CD4-positive, CD25-positive, alpha-beta regulatory T cell (primary cell): ENCODE data around the gene C2orf72. TPM values are rescaled to one million over a fixed set of nuclear protein-coding genes. Genes with fewer than 3 reads are reported as not detected.
"Not testable (repeated sequence)": the region's sequence is repeated elsewhere in the genome, so short reads cannot be mapped to it uniquely, and the experiment has no call there.

Experiments used
- ATAC-seq, 2 donors: fragments of 150-1000 bp; cut with Tn5 transposase; one replicate each; pipeline ENCODE4 v1.10.0; 2021; ENCODE audit warnings: low read depth in 2 of 2, moderate number of reproducible peaks in 2 of 2, moderate library complexity in 1 of 2
- DNase-seq, 3 donors: peaks; one replicate each; pipeline versions ENCODE4 v3.0.0 to v3.0.0-alpha.2; 2012 to 2022; ENCODE audit warnings: mixed read lengths in 1 of 3
- H3K27ac ChIP-seq: one replicate; pipeline ENCODE4 v1.7.0; 2013; ENCODE audit warnings: mild to moderate bottlenecking, low read length; ENCODE audit not compliant: insufficient read depth, poor library complexity, severe bottlenecking
- H3K27me3 ChIP-seq: one replicate; pipeline ENCODE4 v1.7.0; 2013; ENCODE audit warnings: low read length; ENCODE audit not compliant: control insufficient read depth, insufficient read depth
- H3K36me3 ChIP-seq: one replicate; pipeline ENCODE4 v1.7.0; 2013; ENCODE audit warnings: mild to moderate bottlenecking, low read length, moderate library complexity; ENCODE audit not compliant: control insufficient read depth, insufficient read depth
- H3K4me1 ChIP-seq: 2 replicates; pipeline ENCODE4 v1.7.0; 2013; ENCODE audit warnings: mild to moderate bottlenecking, low read length; ENCODE audit not compliant: insufficient read depth, control insufficient read depth, poor library complexity, severe bottlenecking
- H3K4me3 ChIP-seq: one replicate; pipeline ENCODE4 v1.7.0; 2013; ENCODE audit warnings: low read depth, mild to moderate bottlenecking, low read length, moderate library complexity
- H3K9me3 ChIP-seq, 2 experiments: 1 replicate in 1 of 2; 2 replicates in 1 of 2; pipeline ENCODE4 v1.7.0; 2013; ENCODE audit warnings: low read length in 2 of 2, mild to moderate bottlenecking in 1 of 2, moderate library complexity in 1 of 2; ENCODE audit not compliant: control insufficient read depth in 2 of 2
- H3K27ac Mint-ChIP-seq, 3 donors: one replicate each; pipeline ENCODE4 v1.8.0; 2020 to 2022; ENCODE audit warnings: mild to moderate bottlenecking in 3 of 3, mixed read lengths in 3 of 3, moderate library complexity in 2 of 3
- H3K27me3 Mint-ChIP-seq: one replicate; pipeline ENCODE4 v1.8.0; 2022; ENCODE audit warnings: mild to moderate bottlenecking, mixed read lengths
- H3K36me3 Mint-ChIP-seq: one replicate; pipeline ENCODE4 v1.8.0; 2020; ENCODE audit warnings: mixed read lengths
- H3K4me1 Mint-ChIP-seq, 4 donors: one replicate each; pipeline ENCODE4 v1.8.0; 2020 to 2022; ENCODE audit warnings: mixed read lengths in 4 of 4, mild to moderate bottlenecking in 1 of 4
- H3K4me3 Mint-ChIP-seq, 4 donors: one replicate each; pipeline ENCODE4 v1.8.0; 2020 to 2022; ENCODE audit warnings: mild to moderate bottlenecking in 4 of 4, mixed read lengths in 4 of 4, moderate library complexity in 3 of 4
- H3K9me3 Mint-ChIP-seq, 7 donors: one replicate each; pipeline ENCODE4 v1.8.0; 2020 to 2022; ENCODE audit warnings: mixed read lengths in 7 of 7, mild to moderate bottlenecking in 3 of 7, moderate library complexity in 2 of 7
- polyA plus RNA-seq, 4 donors: library from polyadenylated mRNA; unstranded; fragments of 300-500 nt; fragmentation: Illumina TruSeq; gene quantifications; one replicate each; pipeline ENCODE4 v1.2.3, GENCODE V29; 2021
- total RNA-seq: library from RNA; stranded (reverse); gene quantifications from one replicate; pipeline ENCODE4 v1.2.3, GENCODE V29; 2022

Gene C2orf72
- total and polyA plus RNA-seq, 5 donors from 2014 or later = not detected

DNA sequence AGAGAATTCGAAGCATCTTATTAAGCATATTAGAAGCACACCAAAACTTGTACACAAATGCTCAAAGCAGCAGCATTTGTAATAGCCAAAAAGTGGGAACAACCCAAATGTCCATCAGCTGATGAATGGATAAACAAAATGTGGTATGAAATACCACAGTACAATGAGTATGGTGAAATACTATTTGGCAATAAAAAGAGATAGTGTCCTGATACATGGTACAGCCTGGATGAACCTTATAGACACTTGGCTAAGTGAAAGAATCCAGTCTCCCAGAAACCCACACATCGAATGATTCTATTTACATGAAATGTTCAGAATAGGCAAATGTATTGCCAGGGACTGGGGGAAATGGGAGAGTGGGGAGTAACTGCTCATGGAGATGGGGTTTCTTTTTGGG lies 38.4 kb upstream of the C2orf72 start:
- ATAC-seq (no peak), DNase-seq (no peak)
- Mint-ChIP-seq H3K27ac (no peak overlapping the region), H3K4me1 (no peaks in the 10 kb centered on the region), H3K9me3 (peaks cover 0 to 7% (median 3%) of the 10 kb centered on the region in 7 donors), H3K4me3 (no peak overlapping the region), H3K36me3 (no peaks in the 10 kb centered on the region), H3K27me3 (peaks cover 48% of the 10 kb centered on the region)
- H3K4me1 ChIP-seq = no peaks in the 10 kb centered on the region
- H3K4me3 ChIP-seq = no peak overlapping the region
- peaks cover 13% of the 10 kb centered on the region for H3K27me3 ChIP-seq
- peaks cover 0 to 2% of the 10 kb centered on the region in 2 experiments for H3K9me3 ChIP-seq
- H3K27ac ChIP-seq = no peak overlapping the region
- H3K36me3 ChIP-seq = no peaks in the 10 kb centered on the region

- H3K4me3 ChIP-seq = no peak overlapping the region
- Mint-ChIP-seq H3K36me3 (no peaks in the 10 kb centered on the region), H3K27ac (no peak overlapping the region), H3K4me3 (no peak overlapping the region), H3K4me1 (no peaks in the 10 kb centered on the region), H3K9me3 (peaks cover 0 to 7% (median 4%) of the 10 kb centered on the region in 7 donors), H3K27me3 (peaks cover 42% of the 10 kb centered on the region)
- no peak for DNase-seq
- no peaks in the 10 kb centered on the region for H3K36me3 ChIP-seq
- peaks cover 13% of the 10 kb centered on the region for H3K27me3 ChIP-seq
- H3K4me1 ChIP-seq = no peaks in the 10 kb centered on the region
- ATAC-seq = no peak
- no peak overlapping the region for H3K27ac ChIP-seq
- H3K9me3 ChIP-seq = peaks cover 0 to 2% of the 10 kb centered on the region in 2 experiments
Observed at GRCh38 chr2:230999477-230999876, 37.8 kb upstream of the C2orf72 start.

- H3K27ac ChIP-seq = no peak overlapping the region
- no peaks in the 10 kb centered on the region for H3K4me1 ChIP-seq
- H3K4me3 Mint-ChIP-seq = no peak overlapping the region
- peaks cover 7% of the 10 kb centered on the region for H3K36me3 Mint-ChIP-seq
- peaks cover 0 to 2% of the 10 kb centered on the region in 2 experiments for H3K9me3 ChIP-seq
- peaks cover 0 to 3% (median 0%) of the 10 kb centered on the region in 4 donors for H3K4me1 Mint-ChIP-seq
- H3K27me3 ChIP-seq = peaks cover 13% of the 10 kb centered on the region
- peaks cover 0 to 14% (median 7%) of the 10 kb centered on the region in 7 donors for H3K9me3 Mint-ChIP-seq
- no peaks in the 10 kb centered on the region for H3K36me3 ChIP-seq
- no peak for DNase-seq
- H3K27ac Mint-ChIP-seq = no peak overlapping the region
- ATAC-seq = no peak
- no peak overlapping the region for H3K4me3 ChIP-seq
- peaks cover 39% of the 10 kb centered on the region for H3K27me3 Mint-ChIP-seq
Observed at GRCh38 chr2:231000211-231000904, 37.0 kb upstream of the C2orf72 start.

DNA sequence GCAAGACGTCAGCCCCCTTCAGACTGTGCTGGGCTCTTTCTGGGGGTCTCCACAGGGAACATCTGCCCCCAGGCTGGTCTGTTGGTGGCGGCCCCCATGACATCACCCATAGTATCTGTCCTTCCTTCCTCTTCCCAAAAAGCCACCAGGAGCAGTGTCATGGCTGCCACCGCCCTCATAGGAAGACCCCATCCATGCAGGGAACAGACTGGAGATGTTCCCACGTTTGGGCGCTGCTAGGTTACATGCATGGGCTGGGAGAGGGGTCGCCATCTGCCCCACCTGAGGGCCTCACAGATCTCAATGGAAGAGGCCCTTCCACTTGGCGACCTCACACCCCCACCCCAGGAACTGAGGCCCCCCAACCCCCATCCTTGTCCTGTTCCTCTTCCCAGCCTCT lies 36.3 kb upstream of the C2orf72 start:
- H3K4me1 Mint-ChIP-seq = peaks cover 0 to 3% (median 0%) of the 10 kb centered on the region in 4 donors
- no peak overlapping the region for H3K4me3 Mint-ChIP-seq
- no peak for ATAC-seq
- Histone ChIP-seq H3K9me3 (peaks cover 0 to 2% of the 10 kb centered on the region in 2 experiments), H3K27me3 (peaks cover 13% of the 10 kb centered on the region), H3K4me3 (no peak overlapping the region), H3K36me3 (no peaks in the 10 kb centered on the region), H3K27ac (no peak overlapping the region), H3K4me1 (no peaks in the 10 kb centered on the region)
- H3K27me3 Mint-ChIP-seq = peaks cover 37% of the 10 kb centered on the region
- peaks cover 0 to 17% (median 7%) of the 10 kb centered on the region in 7 donors for H3K9me3 Mint-ChIP-seq
- H3K27ac Mint-ChIP-seq = no peak overlapping the region
- DNase-seq = no peak
- peaks cover 10% of the 10 kb centered on the region for H3K36me3 Mint-ChIP-seq

DNA sequence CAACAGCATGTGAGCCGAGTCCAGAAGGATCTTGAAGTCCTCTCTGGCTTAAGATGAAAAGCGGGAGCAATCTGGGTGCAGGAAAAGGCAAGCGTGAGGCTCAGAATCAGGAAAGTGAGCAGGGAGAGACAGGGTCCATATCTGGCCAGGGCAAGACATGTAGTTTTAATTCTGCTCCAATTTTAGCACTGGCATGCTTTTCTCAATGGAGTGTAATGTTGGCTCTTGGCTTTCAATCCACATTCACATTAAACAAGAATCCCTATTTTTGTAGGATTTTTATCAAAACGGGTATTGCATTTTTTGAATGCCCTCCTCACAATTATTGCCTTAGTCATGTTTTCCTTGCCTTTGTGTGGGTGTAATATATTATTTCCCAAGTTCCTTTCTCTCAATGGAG lies 35.4 kb upstream of the C2orf72 start:
- Histone ChIP-seq H3K27ac (no peak overlapping the region), H3K36me3 (no peaks in the 10 kb centered on the region), H3K4me1 (no peaks in the 10 kb centered on the region), H3K4me3 (no peak overlapping the region), H3K27me3 (peaks cover 13% of the 10 kb centered on the region), H3K9me3 (peaks cover 0 to 2% of the 10 kb centered on the region in 2 experiments)
- Mint-ChIP-seq H3K27me3 (peaks cover 33% of the 10 kb centered on the region), H3K9me3 (peaks cover 0 to 14% (median 7%) of the 10 kb centered on the region in 7 donors), H3K4me3 (no peak overlapping the region), H3K36me3 (peaks cover 10% of the 10 kb centered on the region), H3K27ac (no peak overlapping the region), H3K4me1 (peaks cover 0 to 3% (median 0%) of the 10 kb centered on the region in 4 donors)
- ATAC-seq (no peak), DNase-seq (no peak)

- H3K36me3 Mint-ChIP-seq = peaks cover 10% of the 10 kb centered on the region
- H3K4me1 ChIP-seq = no peaks in the 10 kb centered on the region
- peaks cover 38% of the 10 kb centered on the region for H3K27me3 Mint-ChIP-seq
- DNase-seq (no peak), ATAC-seq (no peak)
- no peak overlapping the region for H3K27ac Mint-ChIP-seq
- H3K4me3 ChIP-seq = no peak overlapping the region
- H3K9me3 Mint-ChIP-seq = peaks cover 0 to 10% (median 5%) of the 10 kb centered on the region in 7 donors
- H3K4me3 Mint-ChIP-seq = no peak overlapping the region
- H3K27me3 ChIP-seq = peaks cover 13% of the 10 kb centered on the region
- H3K4me1 Mint-ChIP-seq = peaks cover 0 to 3% (median 0%) of the 10 kb centered on the region in 4 donors
- H3K36me3 ChIP-seq = no peaks in the 10 kb centered on the region
- H3K27ac ChIP-seq = no peak overlapping the region
- no peaks in the 10 kb centered on the region for H3K9me3 ChIP-seq
Observed at GRCh38 chr2:231002641-231003040, 34.7 kb upstream of the C2orf72 start.

DNA sequence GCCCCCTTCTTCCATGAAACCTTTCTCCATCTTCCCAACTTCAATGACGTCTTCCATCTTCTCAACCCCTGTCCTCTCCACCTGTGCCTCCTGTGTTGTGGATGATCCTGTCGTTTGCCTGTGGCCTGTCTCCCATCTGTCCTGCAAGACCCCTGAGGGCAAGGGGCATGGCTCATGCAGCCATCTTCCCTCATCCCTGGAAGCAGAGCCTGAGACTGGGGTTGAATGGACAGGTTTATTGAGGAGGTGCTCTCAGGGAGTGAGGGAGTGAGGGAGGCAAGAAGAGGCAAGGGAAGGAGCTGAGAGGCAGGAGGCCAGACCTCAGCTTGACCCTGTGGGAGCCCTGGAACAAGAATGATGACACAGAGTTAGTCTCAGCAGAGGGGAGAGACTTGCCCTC lies 34.1 kb upstream of the C2orf72 start:
- ATAC-seq (no peak), DNase-seq (no peak)
- peaks cover 10% of the 10 kb centered on the region for H3K36me3 Mint-ChIP-seq
- H3K4me3 Mint-ChIP-seq = no peak overlapping the region
- no peaks in the 10 kb centered on the region for H3K4me1 ChIP-seq
- H3K9me3 ChIP-seq = no peaks in the 10 kb centered on the region
- H3K27me3 ChIP-seq = peaks cover 13% of the 10 kb centered on the region
- peaks cover 0 to 3% (median 0%) of the 10 kb centered on the region in 4 donors for H3K4me1 Mint-ChIP-seq
- H3K27ac Mint-ChIP-seq = no peak overlapping the region
- H3K27me3 Mint-ChIP-seq = peaks cover 36% of the 10 kb centered on the region
- H3K36me3 ChIP-seq = no peaks in the 10 kb centered on the region
- H3K4me3 ChIP-seq = no peak overlapping the region
- no peak overlapping the region for H3K27ac ChIP-seq
- peaks cover 0 to 10% (median 5%) of the 10 kb centered on the region in 7 donors for H3K9me3 Mint-ChIP-seq

DNA sequence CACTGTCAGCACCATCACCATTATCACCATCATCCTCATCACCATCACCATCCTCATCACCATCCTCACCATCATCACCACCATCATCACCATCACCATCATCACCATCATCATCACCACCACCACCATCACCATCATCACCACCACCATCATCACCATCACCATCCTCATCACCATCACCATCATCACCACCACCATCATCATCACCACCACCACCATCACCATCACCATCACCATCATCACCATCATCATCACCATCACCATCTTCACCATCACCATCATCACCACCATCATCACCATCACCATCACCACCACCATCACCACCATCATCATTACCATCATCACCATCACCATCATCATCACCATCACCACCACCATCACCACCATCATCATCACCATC lies 32.4 kb upstream of the C2orf72 start:
- not testable (repeated sequence) for H3K36me3 Mint-ChIP-seq, H3K27me3 ChIP-seq, H3K27ac Mint-ChIP-seq, H3K27ac ChIP-seq, H3K9me3 ChIP-seq, H3K4me1 Mint-ChIP-seq, ATAC-seq, H3K36me3 ChIP-seq, H3K4me3 ChIP-seq, H3K4me3 Mint-ChIP-seq, H3K4me1 ChIP-seq, DNase-seq
- Mint-ChIP-seq H3K27me3 (peaks cover 25% of the 10 kb centered on the region), H3K9me3 (peaks cover 0 to 10% (median 5%) of the 10 kb centered on the region in 7 donors)
